Common myeloid progenitor, CD34-positive (primary cell): ENCODE measurements around the gene GOLGA6C.
"Not testable (repeated sequence)": the region's sequence is repeated elsewhere in the genome, so short reads cannot be mapped to it uniquely, and the experiment has no call there.

Experiments
- CTCF ChIA-PET: fragments of 350-600 bp; sonication (Branson Sonifier 250); formaldehyde crosslinking; loops from one replicate; lab custom pipeline; 2021; ENCODE audit warnings: antibody characterized with exemption; lab: Charles Lee
- POLR2A ChIA-PET: fragments of 350-600 bp; sonication (Branson Sonifier 250); formaldehyde crosslinking; loops from one replicate; lab custom pipeline; 2021; ENCODE audit warnings: antibody characterized with exemption; lab: Charles Lee
- DNase-seq, 3 donors: peaks; one replicate each; pipeline versions ENCODE4 v3.0.0 to v3.0.0-alpha.2; 2013
- H3K27ac ChIP-seq, 2 experiments: 1 replicate in 1 of 2; 2 replicates in 1 of 2; pipeline ENCODE4 v1.7.0; 2013; ENCODE audit warnings: inconsistent platforms in 2 of 2, low read length in 2 of 2, mild to moderate bottlenecking in 2 of 2, low read depth in 1 of 2, moderate library complexity in 1 of 2; ENCODE audit not compliant: severe bottlenecking in 2 of 2, insufficient read depth in 1 of 2, poor library complexity in 1 of 2
- H3K27me3 ChIP-seq, 5 experiments: replicated peaks in 2 of 5; 1 replicate in 3 of 5; 2 replicates in 2 of 5; pipeline versions ENCODE4 v1.6.1 to v1.7.0; 2013; ENCODE audit warnings: low read length in 4 of 5, mild to moderate bottlenecking in 2 of 5, moderate library complexity in 2 of 5, inconsistent platforms in 1 of 5; ENCODE audit not compliant: insufficient read depth in 5 of 5, control insufficient read depth in 4 of 5
- H3K36me3 ChIP-seq, 4 experiments: 1 replicate in 2 of 4; 2 replicates in 2 of 4; pipeline versions ENCODE4 v1.6.1 to v1.7.0; 2013; ENCODE audit warnings: low read length in 3 of 4, control low read depth in 1 of 4, mild to moderate bottlenecking in 1 of 4; ENCODE audit not compliant: control insufficient read depth in 4 of 4, insufficient read depth in 4 of 4
- H3K4me1 ChIP-seq, 4 experiments: 1 replicate in 3 of 4; 2 replicates in 1 of 4; pipeline versions ENCODE4 v1.6.1 to v1.7.1; 2013; ENCODE audit warnings: low read length in 3 of 4, mild to moderate bottlenecking in 3 of 4, control low read depth in 1 of 4, inconsistent platforms in 1 of 4, moderate library complexity in 1 of 4; ENCODE audit not compliant: control insufficient read depth in 4 of 4, insufficient read depth in 4 of 4; ENCODE audit errors: control extremely low read depth in 1 of 4
- H3K4me3 ChIP-seq, 7 experiments: 1 replicate in 4 of 7; 2 replicates in 3 of 7; pipeline versions ENCODE4 v1.5.1 to v1.7.0; 2013; ENCODE audit warnings: mild to moderate bottlenecking in 7 of 7, low read length in 6 of 7, moderate library complexity in 6 of 7, inconsistent platforms in 2 of 7, low read depth in 2 of 7, control low read depth in 1 of 7; ENCODE audit not compliant: insufficient read depth in 4 of 7, control insufficient read depth in 1 of 7; ENCODE audit errors: extremely low read depth in 1 of 7
- H3K9me3 ChIP-seq, 5 experiments: 1 replicate in 4 of 5; 2 replicates in 1 of 5; pipeline versions ENCODE4 v1.6.1 to v1.7.1; 2013; ENCODE audit warnings: low read length in 4 of 5, mild to moderate bottlenecking in 2 of 5, inconsistent platforms in 1 of 5, low read depth in 1 of 5, moderate library complexity in 1 of 5; ENCODE audit not compliant: control insufficient read depth in 4 of 5, insufficient read depth in 2 of 5; ENCODE audit errors: control extremely low read depth in 1 of 5
- WGBS: methylation state at CpG from one replicate; pipeline ENCODE4 v1.1.5; 2013; ENCODE audit not compliant: insufficient coverage; 5-methylcytosine and 5-hydroxymethylcytosine counted together

The GOLGA6C gene

GRCh38 chr15:75219507-75219929, 38.6 kb upstream of the GOLGA6C start:
- H3K4me3 ChIP-seq, H3K27me3 ChIP-seq, POLR2A ChIA-PET, H3K27ac ChIP-seq, DNase-seq, H3K9me3 ChIP-seq: not testable (repeated sequence)
- CTCF ChIA-PET, result interaction anchor here (1.0 kb wide), 1 partner anchor 88 kb away, joined by 3 read pairs; no protein-coding TSS in a partner anchor
- H3K4me1 ChIP-seq, result peaks cover 0 to 14% (median 6%) of the 10 kb centered on the region in 4 experiments
- 100% methylated on average over 3 of the region's 4 CpGs for WGBS
- peaks cover 0 to 11% (median 8%) of the 10 kb centered on the region in 4 experiments for H3K36me3 ChIP-seq

- ChIA-PET CTCF (interaction anchor here (1.6 kb wide), 1 partner anchor 11 kb away, joined by 3 read pairs; no protein-coding TSS in a partner anchor), POLR2A (no interaction called here)
- 98% methylated on average over 5 of the region's 6 CpGs for WGBS
Measured at GRCh38 chr15:75223688-75224087, 34.4 kb upstream of the GOLGA6C start.

DNA sequence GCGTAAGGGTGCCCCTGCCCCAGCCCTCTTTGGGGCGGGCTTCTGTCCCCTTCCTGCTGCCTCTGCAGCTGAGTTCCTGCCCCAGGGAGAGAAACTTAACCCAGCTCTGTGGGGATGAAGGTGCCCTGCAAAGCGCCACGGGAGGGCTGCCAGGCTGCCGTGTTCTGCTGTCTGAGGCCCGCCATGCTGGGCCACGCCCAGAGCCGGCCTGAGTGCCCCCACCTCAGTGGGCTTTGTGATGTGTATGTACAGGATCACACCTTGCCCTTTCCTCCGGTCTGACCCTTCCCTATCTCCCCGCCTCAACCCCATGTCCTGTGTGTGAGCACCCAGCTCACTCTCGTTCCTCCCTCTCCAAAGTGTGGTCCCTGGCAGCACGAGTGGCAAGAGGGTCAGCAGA, 33.9 kb upstream of the GOLGA6C start:
- H3K4me1 ChIP-seq, result no peaks in the 10 kb centered on the region
- no peak overlapping the region for H3K27ac ChIP-seq
- no peak overlapping the region for H3K4me3 ChIP-seq
- H3K9me3 ChIP-seq, result no peaks in the 10 kb centered on the region
- H3K36me3 ChIP-seq, result peaks cover 0 to 6% (median 0%) of the 10 kb centered on the region in 4 experiments
- POLR2A ChIA-PET, result no interaction called here
- H3K27me3 ChIP-seq, result peaks cover 0 to 4% (median 0%) of the 10 kb centered on the region in 5 experiments
- DNase-seq, result no peak
- CTCF ChIA-PET, result interaction anchor here (1.6 kb wide), 1 partner anchor 12 kb away, joined by 3 read pairs; no protein-coding TSS in a partner anchor
- 93% methylated on average over 12 of the region's 12 CpGs for WGBS

More at GRCh38 chr15:75223688-75224087, 34.4 kb upstream of the GOLGA6C start:
- Histone ChIP-seq H3K36me3 (peaks cover 0 to 6% (median 0%) of the 10 kb centered on the region in 4 experiments), H3K4me1 (no peaks in the 10 kb centered on the region), H3K27me3 (peaks cover 0 to under 1% (median 0%) of the 10 kb centered on the region in 5 experiments), H3K4me3 (no peak overlapping the region), H3K27ac (no peak overlapping the region), H3K9me3 (no peaks in the 10 kb centered on the region)
- no peak for DNase-seq

DNA sequence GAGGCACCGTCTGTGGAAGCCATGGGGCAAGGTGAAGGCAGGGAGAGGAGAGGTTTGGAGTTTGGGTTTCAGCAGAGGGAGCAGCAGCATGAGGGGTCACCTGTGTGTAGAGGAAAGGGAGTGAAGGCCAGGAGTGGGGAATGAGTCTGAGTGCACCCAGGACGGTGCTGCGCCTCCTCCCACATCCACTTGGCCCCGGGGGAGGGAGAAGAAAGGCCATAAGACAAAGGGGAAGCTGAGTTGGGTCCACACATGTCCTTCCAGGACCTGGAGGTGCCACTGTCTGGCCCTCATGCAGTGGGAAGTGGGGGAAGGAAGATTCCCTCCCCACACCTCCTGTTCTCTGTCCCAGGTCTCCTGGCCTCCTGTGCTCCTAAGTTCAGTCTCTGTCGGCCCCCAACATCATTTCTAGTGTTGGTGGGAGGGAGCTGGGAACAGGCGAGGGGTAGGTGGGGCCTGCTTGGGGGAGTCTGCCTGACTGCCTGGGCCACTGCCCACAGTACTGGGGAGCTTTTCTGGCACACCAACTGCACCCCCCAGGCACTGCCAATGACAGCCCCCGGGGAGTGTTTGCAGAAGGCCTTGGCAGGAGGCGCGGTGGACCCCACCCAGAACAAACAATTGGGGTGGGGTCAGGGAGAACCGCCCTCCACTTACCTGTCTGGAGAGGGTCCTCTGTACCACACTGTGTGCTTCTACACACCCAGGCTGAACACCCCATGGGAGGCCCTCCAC, 32.9 kb upstream of the GOLGA6C start:
- CTCF ChIA-PET, H3K27me3 ChIP-seq: not testable (repeated sequence)
- WGBS, result 100% methylated on average over 1 of the region's 10 CpGs

DNA sequence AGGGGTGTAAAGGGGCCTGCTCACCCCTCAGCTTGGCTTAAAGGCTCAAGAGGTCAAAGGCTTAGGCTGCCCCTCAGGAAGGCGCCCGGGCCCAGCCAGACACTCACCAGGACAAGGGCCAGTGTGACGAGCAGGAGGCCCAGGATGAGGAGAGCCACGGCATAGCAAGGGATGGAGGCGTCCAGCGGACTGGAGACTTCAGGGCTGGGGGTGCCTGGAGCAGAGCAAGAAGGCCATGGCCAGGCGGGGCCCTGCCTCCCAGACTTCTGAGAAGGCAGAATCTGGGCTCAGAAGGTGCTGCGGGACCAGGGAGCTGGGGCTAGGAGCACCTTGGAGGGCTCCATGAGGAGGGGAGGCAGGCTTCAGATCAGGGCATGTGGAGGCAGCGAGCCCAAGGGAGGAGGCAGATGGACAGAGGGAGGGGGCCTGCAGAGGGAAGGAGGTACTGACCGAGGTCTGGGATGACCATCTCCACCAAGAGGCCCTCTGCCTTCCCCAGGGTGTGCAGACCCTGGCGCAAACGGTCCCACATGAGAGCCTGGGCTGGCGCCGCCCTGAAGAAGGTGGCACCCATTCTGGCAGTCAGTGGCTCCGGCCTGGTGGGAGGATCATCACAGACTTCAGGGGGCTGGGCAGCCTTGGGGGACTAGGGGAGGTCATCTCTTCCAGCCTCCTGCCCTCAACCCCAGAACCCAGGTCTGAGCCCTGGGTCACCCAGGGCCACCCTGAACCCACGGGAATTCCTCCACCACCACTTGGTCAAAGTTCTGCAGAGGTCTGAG, 32.0 kb upstream of the GOLGA6C start:
- ChIA-PET CTCF (no interaction called here), POLR2A (no interaction called here)
- Histone ChIP-seq H3K9me3 (no peaks in the 10 kb centered on the region), H3K4me3 (no peak overlapping the region), H3K27ac (no peak overlapping the region), H3K36me3 (no peaks in the 10 kb centered on the region), H3K27me3 (peaks cover 0 to 4% (median 0%) of the 10 kb centered on the region in 5 experiments), H3K4me1 (no peaks in the 10 kb centered on the region)
- WGBS, result 95% methylated on average over 15 of the region's 16 CpGs
- no peak for DNase-seq

More for the DNA sequence above, 32.9 kb upstream of the GOLGA6C start:
- H3K9me3 ChIP-seq, H3K27ac ChIP-seq, DNase-seq, POLR2A ChIA-PET, H3K4me3 ChIP-seq, H3K36me3 ChIP-seq, H3K4me1 ChIP-seq: not testable (repeated sequence)

GRCh38 chr15:75227112-75227511, 31.0 kb upstream of the GOLGA6C start:
- DNase-seq, H3K27ac ChIP-seq, POLR2A ChIA-PET, H3K4me3 ChIP-seq, H3K27me3 ChIP-seq, CTCF ChIA-PET, H3K36me3 ChIP-seq, H3K4me1 ChIP-seq, H3K9me3 ChIP-seq: not testable (repeated sequence)
- 96% methylated on average over 3 of the region's 7 CpGs for WGBS
